Suprapubic skin (tissue), 4 donors: ENCODE results near the gene FREY1.

Source experiments
- CTCF ChIP-seq, 2 donors: fragments of 200-600 bp in 1 of 2; fragments of 450-650 bp in 1 of 2; sonication (generic) in 1 of 2; IDR thresholded peaks; one replicate each; pipeline ENCODE4 v1.5.1; 2016 to 2019; ENCODE audit warnings: antibody characterized with exemption in 2 of 2, mild to moderate bottlenecking in 1 of 2, moderate library complexity in 1 of 2
- EP300 ChIP-seq: sonication (generic); formaldehyde crosslinking; IDR thresholded peaks from one replicate; pipeline ENCODE4 v1.6.1; 2017; ENCODE audit warnings: antibody characterized with exemption
- POLR2A ChIP-seq, 2 donors: fragments of 450-650 bp; IDR thresholded peaks; one replicate each; pipeline ENCODE4 v1.6.1; 2017; ENCODE audit warnings: antibody characterized with exemption in 2 of 2, mild to moderate bottlenecking in 2 of 2, moderate library complexity in 2 of 2
- POLR2AphosphoS5 ChIP-seq, 3 donors: sonication (generic); formaldehyde crosslinking; IDR thresholded peaks; one replicate each; pipeline ENCODE4 v1.6.1; 2017; ENCODE audit warnings: antibody characterized with exemption in 3 of 3

DNA sequence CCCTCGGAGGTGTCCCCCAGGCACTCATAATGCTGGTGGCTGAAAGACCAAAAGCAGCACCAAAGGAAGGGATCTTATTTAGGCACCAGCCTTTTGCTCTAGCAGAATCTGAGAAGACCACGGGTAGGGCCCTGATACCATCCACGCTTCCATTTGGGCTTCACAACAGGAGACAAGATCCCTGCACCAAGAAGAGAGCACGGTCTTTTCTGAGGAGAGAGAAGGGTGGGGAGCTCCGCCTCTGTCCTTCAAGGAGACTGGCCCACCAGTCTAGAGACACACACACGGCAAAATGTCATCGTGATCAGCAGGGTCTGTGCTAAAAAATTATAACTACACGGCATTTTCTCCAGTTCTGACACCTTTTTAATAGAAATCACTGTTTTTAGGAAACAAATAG, 25.1 kb upstream of the FREY1 start:
- TF ChIP-seq CTCF (IDR thresholded peaks at IDR 0.05) (no peak), POLR2AphosphoS5 (IDR thresholded peaks at IDR 0.05) (no peak), POLR2A (IDR thresholded peaks at IDR 0.05) (no peak), EP300 (no peak)
